ENCODE measurements around the gene MARCHF3.

GRCh38 chr5:126924331-126925033 is 105.9 kb downstream of the MARCHF3 start:
- no peak for TF ChIP-seq POLR2A (IDR thresholded peaks at IDR 0.05; ENCODE audit: low read length)
- TF ChIP-seq GATA1 (IDR thresholded peaks at IDR 0.05; ENCODE audit: low read depth, low read length), result no peak

Measured in erythroblast (primary cell).